ENCODE data around the gene ACP7.
"Not testable (repeated sequence)": the region's sequence is repeated elsewhere in the genome, so short reads cannot be mapped to it uniquely, and the experiment has no call there.

ACP7 gene

GRCh38 chr19:39140594-39140993 is 56.4 kb downstream of the ACP7 start:
- no peaks in the 10 kb centered on the region for H3K9me3 ChIP-seq
- no peak for DNase-seq
- peaks cover 26% of the 10 kb centered on the region for H3K4me1 ChIP-seq

GRCh38 chr19:39141929-39142328 is 57.8 kb downstream of the ACP7 start:
- peaks cover 26% of the 10 kb centered on the region for H3K4me1 ChIP-seq
- TF ChIP-seq CTCF (IDR thresholded peaks at IDR 0.05; ENCODE audit: low read depth, low read length), result no peak
- DNase-seq, result no peak
- no peak overlapping the region for H3K4me3 ChIP-seq (ENCODE audit: low read depth, low read length)
- no peaks in the 10 kb centered on the region for H3K27me3 ChIP-seq
- H3K36me3 ChIP-seq, result no peaks in the 10 kb centered on the region
- H3K9me3 ChIP-seq, result no peaks in the 10 kb centered on the region

More at GRCh38 chr19:39140594-39140993, 56.4 kb downstream of the ACP7 start:
- Histone ChIP-seq H3K4me3 (ENCODE audit: low read depth, low read length) (no peak overlapping the region), H3K36me3 (no peaks in the 10 kb centered on the region), H3K27me3 (no peaks in the 10 kb centered on the region)
- TF ChIP-seq CTCF (IDR thresholded peaks at IDR 0.05; ENCODE audit: low read depth, low read length), result no peak

- Histone ChIP-seq H3K4me3 (ENCODE audit: low read depth, low read length) (no peak overlapping the region), H3K36me3 (no peaks in the 10 kb centered on the region), H3K4me1 (peaks cover 26% of the 10 kb centered on the region), H3K9me3 (no peaks in the 10 kb centered on the region), H3K27me3 (no peaks in the 10 kb centered on the region)
- TF ChIP-seq CTCF (IDR thresholded peaks at IDR 0.05; ENCODE audit: low read depth, low read length), result no peak
- no peak for DNase-seq
Observed at GRCh38 chr19:39142630-39143029, 58.5 kb downstream of the ACP7 start.

- not testable (repeated sequence) for DNase-seq; H3K9me3 ChIP-seq; H3K27me3 ChIP-seq; H3K36me3 ChIP-seq; H3K4me3 ChIP-seq (ENCODE audit: low read depth, low read length)
- H3K4me1 ChIP-seq, result peaks cover 21% of the 10 kb centered on the region
Observed at GRCh38 chr19:39143757-39144289, 59.7 kb downstream of the ACP7 start.

- no peak for TF ChIP-seq CTCF (IDR thresholded peaks at IDR 0.05; ENCODE audit: low read depth, low read length)
- peaks cover 14% of the 10 kb centered on the region for H3K4me1 ChIP-seq
- H3K27me3 ChIP-seq, result no peaks in the 10 kb centered on the region
- H3K9me3 ChIP-seq, result no peaks in the 10 kb centered on the region
- DNase-seq, result peak; percentile 63
- peaks cover 4% of the 10 kb centered on the region; the same call in 1 of the 2 replicates for H3K36me3 ChIP-seq
- H3K4me3 ChIP-seq (ENCODE audit: low read depth, low read length), result no peak overlapping the region; the same call in 1 of the 2 replicates
Observed at GRCh38 chr19:39144290-39145071, 60.3 kb downstream of the ACP7 start.

DNA sequence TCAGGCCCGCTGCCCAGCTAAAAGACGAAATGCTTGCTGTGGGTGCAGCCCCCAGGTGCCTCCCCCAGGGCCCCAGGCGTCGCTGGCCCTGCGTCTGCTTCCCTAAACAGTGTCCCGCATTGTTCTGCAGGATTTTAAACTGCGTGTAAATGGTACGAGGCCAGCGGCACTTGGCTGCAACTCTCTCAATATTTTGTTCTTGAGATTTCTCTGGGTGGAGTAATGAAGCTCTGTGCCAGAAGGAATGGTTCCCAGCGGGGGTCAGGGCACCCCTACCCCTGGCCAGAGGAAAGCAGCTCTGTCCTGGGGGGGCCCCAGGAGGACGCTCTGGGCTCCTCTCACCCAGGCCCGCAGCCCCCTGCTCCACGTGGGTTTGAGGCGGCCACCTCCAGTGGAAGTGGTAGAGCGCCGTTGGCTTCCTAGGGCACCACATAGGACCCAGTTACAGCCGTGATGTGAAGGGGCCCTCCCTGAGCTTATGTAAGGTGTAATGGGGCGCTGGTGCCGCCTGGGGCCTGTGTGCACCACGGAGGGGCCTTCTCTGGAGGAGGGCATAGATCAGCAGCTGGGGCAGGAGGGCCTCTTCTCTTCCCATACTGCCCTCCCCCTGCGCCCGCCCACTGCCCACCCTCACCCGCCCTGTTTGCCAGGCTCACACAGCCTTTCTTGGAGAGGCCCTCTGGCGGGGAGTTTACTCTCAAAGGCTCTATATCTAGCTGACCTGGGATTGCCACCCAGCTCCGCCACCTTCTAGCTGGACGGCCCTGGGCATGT is 61.2 kb downstream of the ACP7 start:
- no peak overlapping the region for H3K4me3 ChIP-seq (ENCODE audit: low read depth, low read length)
- H3K9me3 ChIP-seq, result no peaks in the 10 kb centered on the region
- H3K27me3 ChIP-seq, result no peaks in the 10 kb centered on the region
- H3K36me3 ChIP-seq, result peaks cover 4% of the 10 kb centered on the region; the same call in 1 of the 2 replicates
- no peak for TF ChIP-seq CTCF (IDR thresholded peaks at IDR 0.05; ENCODE audit: low read depth, low read length)
- peaks cover 9% of the 10 kb centered on the region for H3K4me1 ChIP-seq
- no peak for DNase-seq

Measured in BE2C (cell line).